Body of pancreas (tissue), 4 donors: ENCODE results near the gene NPAS2. TPM values are rescaled to one million over a fixed set of nuclear protein-coding genes. Genes with fewer than 3 reads are reported as not detected.

Source experiments
- ATAC-seq: fragments of 150-250 bp; one replicate; pipeline ENCODE4 v1.9.1; 2016
- DNase-seq, 4 donors: peaks; one replicate each; pipeline ENCODE4 v3.0.0-alpha.2; 2019
- H3K27ac ChIP-seq, 4 donors: fragments of 200-600 bp; sonication (generic); 1 replicate in 3 of 4; 2 replicates in 1 of 4; pipeline versions ENCODE4 v1.5.1 to v1.6.1; 2016 to 2019; ENCODE audit warnings: mild to moderate bottlenecking in 1 of 4, mixed read lengths in 1 of 4, moderate library complexity in 1 of 4
- H3K27me3 ChIP-seq, 2 donors: fragments of 200-600 bp; sonication (generic); one replicate each; pipeline ENCODE4 v1.6.0; 2016; ENCODE audit warnings: mild to moderate bottlenecking in 1 of 2
- H3K36me3 ChIP-seq, 2 donors: fragments of 200-600 bp; sonication (generic); replicated peaks in 1 of 2; 2 replicates each; pipeline ENCODE4 v1.5.1; 2016; ENCODE audit warnings: low read depth in 2 of 2; ENCODE audit not compliant: insufficient read depth in 1 of 2
- H3K4me1 ChIP-seq: fragments of 200-600 bp; sonication (generic); one replicate; pipeline ENCODE4 v1.6.0; 2016
- H3K4me3 ChIP-seq, 2 donors: fragments of 200-600 bp; sonication (generic); 1 replicate in 1 of 2; 2 replicates in 1 of 2; pipeline ENCODE4 v1.5.1; 2016 to 2019
- H3K9me3 ChIP-seq, 3 donors: fragments of 200-600 bp; sonication (generic); 1 replicate in 2 of 3; 2 replicates in 1 of 3; pipeline ENCODE4 v1.5.1; 2016
- CTCF ChIP-seq, 7 experiments: fragments of 450-650 bp in 4 of 7; fragments of 200-600 bp in 3 of 7; sonication (generic) in 3 of 7; IDR thresholded peaks; one replicate each; pipeline ENCODE4 v1.5.1; 2016 to 2019; ENCODE audit warnings: antibody characterized with exemption in 7 of 7
- POLR2A ChIP-seq, 3 donors: fragments of 450-650 bp; IDR thresholded peaks; one replicate each; pipeline ENCODE4 v1.6.1; 2016; ENCODE audit warnings: antibody characterized with exemption in 3 of 3, mild to moderate bottlenecking in 2 of 3
- WGBS, 2 donors: methylation state at CpG; one replicate each; pipeline ENCODE4 v1.1.5; 2017; 5-methylcytosine and 5-hydroxymethylcytosine counted together
- intact Hi-C: fragments of 100-400 bp; cut with DNase I; formaldehyde crosslinking; loops from one replicate; pipeline ENCODE4 v1.15.1; 2023
- total RNA-seq, 2 donors: library from RNA; depleted of rRNA; stranded (reverse); fragments of >200 nt; gene quantifications; one replicate each; pipeline ENCODE4 v1.1.0, GENCODE V29; 2016

Gene NPAS2
- total RNA-seq, 2 donors from 2014 or later, result 32.7 to 51.7 TPM

- Histone ChIP-seq H3K4me3 (no peak overlapping the region), H3K27me3 (no peaks in the 10 kb centered on the region), H3K4me1 (no peaks in the 10 kb centered on the region), H3K27ac (no peak overlapping the region), H3K9me3 (no peaks in the 10 kb centered on the region), H3K36me3 (peaks cover 0 to 41% of the 10 kb centered on the region in 2 donors)
- no peak for DNase-seq
- ATAC-seq, result no peak
- no peak for TF ChIP-seq POLR2A (IDR thresholded peaks at IDR 0.05)
- no peak for TF ChIP-seq CTCF (IDR thresholded peaks at IDR 0.05)
- WGBS, 2 donors, result 90% methylated on average over 9 of the region's 9 CpGs
- intact Hi-C loops, result no loop called here
Measured at GRCh38 chr2:100971221-100971620, 151.3 kb downstream of the NPAS2 start.

- Histone ChIP-seq H3K27me3 (no peaks in the 10 kb centered on the region), H3K4me1 (no peaks in the 10 kb centered on the region), H3K9me3 (no peaks in the 10 kb centered on the region), H3K27ac (no peak overlapping the region), H3K4me3 (no peak overlapping the region), H3K36me3 (peaks cover 0 to 47% of the 10 kb centered on the region in 2 donors)
- ATAC-seq (no peak), DNase-seq (no peak)
- TF ChIP-seq POLR2A (IDR thresholded peaks at IDR 0.05) (no peak), CTCF (IDR thresholded peaks at IDR 0.05) (no peak)
- intact Hi-C loops, result no loop called here
- WGBS, 2 donors, result 85 to 95% methylated on average over 7 of the region's 7 CpGs
Measured at GRCh38 chr2:100972452-100972851, 152.5 kb downstream of the NPAS2 start.

- Histone ChIP-seq H3K4me3 (no peak overlapping the region), H3K36me3 (peaks cover 0 to 48% of the 10 kb centered on the region in 2 donors), H3K27me3 (no peaks in the 10 kb centered on the region), H3K4me1 (no peaks in the 10 kb centered on the region), H3K27ac (no peak overlapping the region), H3K9me3 (no peaks in the 10 kb centered on the region)
- intact Hi-C loops, result no loop called here
- no peak for DNase-seq
- no peak for ATAC-seq
- TF ChIP-seq POLR2A (IDR thresholded peaks at IDR 0.05) (no peak), CTCF (IDR thresholded peaks at IDR 0.05) (no peak)
- 91 to 94% methylated on average over 16 to 22 of the region's 22 CpGs for whole genome bisulfite sequencing, 2 donors
Measured at GRCh38 chr2:100974712-100975520, 155.0 kb downstream of the NPAS2 start.

- H3K27ac ChIP-seq, result no peak overlapping the region
- intact Hi-C loops, result no loop called here
- peaks cover 0 to 49% of the 10 kb centered on the region in 2 donors for H3K36me3 ChIP-seq
- H3K4me3 ChIP-seq, result no peak overlapping the region
- DNase-seq (no peak), ATAC-seq (no peak)
- WGBS, 2 donors, result 89 to 97% methylated on average over 7 of the region's 7 CpGs
- H3K27me3 ChIP-seq, result no peaks in the 10 kb centered on the region
- no peaks in the 10 kb centered on the region for H3K4me1 ChIP-seq
- TF ChIP-seq POLR2A (IDR thresholded peaks at IDR 0.05), result no peak
- no peak for TF ChIP-seq CTCF (IDR thresholded peaks at IDR 0.05)
- H3K9me3 ChIP-seq, result no peaks in the 10 kb centered on the region
Measured at GRCh38 chr2:100975521-100975785, 155.5 kb downstream of the NPAS2 start.

GRCh38 chr2:100976061-100976460 is 156.1 kb downstream of the NPAS2 start:
- Histone ChIP-seq H3K4me3 (no peak overlapping the region), H3K27me3 (no peaks in the 10 kb centered on the region), H3K36me3 (peaks cover 0 to 48% of the 10 kb centered on the region in 2 donors), H3K4me1 (no peaks in the 10 kb centered on the region), H3K27ac (no peak overlapping the region), H3K9me3 (no peaks in the 10 kb centered on the region)
- no peak for TF ChIP-seq POLR2A (IDR thresholded peaks at IDR 0.05)
- ATAC-seq (no peak), DNase-seq (no peak)
- intact Hi-C loops, result no loop called here
- 96 to 97% methylated on average over 3 to 6 of the region's 6 CpGs for WGBS, 2 donors
